Myocyte (in vitro differentiated cells): ENCODE results near the gene GLB1L2. TPM values are rescaled to one million over a fixed set of nuclear protein-coding genes. Genes with fewer than 3 reads are reported as not detected.

Experiments used
- DNase-seq: peaks from one replicate; pipeline ENCODE4 v3.0.0-alpha.2; 2012; ENCODE audit warnings: low read depth
- total RNA-seq: library from RNA; depleted of rRNA; stranded (reverse); fragments of >200 nt; gene quantifications from 2 replicates; pipeline ENCODE4 v1.2.3, GENCODE V29; 2014

GLB1L2 gene
- total RNA-seq, 1 donor from 2014 or later: not detected

- no peak for DNase-seq
Measured at GRCh38 chr11:134364261-134364660, 32.5 kb downstream of the GLB1L2 start.

DNA sequence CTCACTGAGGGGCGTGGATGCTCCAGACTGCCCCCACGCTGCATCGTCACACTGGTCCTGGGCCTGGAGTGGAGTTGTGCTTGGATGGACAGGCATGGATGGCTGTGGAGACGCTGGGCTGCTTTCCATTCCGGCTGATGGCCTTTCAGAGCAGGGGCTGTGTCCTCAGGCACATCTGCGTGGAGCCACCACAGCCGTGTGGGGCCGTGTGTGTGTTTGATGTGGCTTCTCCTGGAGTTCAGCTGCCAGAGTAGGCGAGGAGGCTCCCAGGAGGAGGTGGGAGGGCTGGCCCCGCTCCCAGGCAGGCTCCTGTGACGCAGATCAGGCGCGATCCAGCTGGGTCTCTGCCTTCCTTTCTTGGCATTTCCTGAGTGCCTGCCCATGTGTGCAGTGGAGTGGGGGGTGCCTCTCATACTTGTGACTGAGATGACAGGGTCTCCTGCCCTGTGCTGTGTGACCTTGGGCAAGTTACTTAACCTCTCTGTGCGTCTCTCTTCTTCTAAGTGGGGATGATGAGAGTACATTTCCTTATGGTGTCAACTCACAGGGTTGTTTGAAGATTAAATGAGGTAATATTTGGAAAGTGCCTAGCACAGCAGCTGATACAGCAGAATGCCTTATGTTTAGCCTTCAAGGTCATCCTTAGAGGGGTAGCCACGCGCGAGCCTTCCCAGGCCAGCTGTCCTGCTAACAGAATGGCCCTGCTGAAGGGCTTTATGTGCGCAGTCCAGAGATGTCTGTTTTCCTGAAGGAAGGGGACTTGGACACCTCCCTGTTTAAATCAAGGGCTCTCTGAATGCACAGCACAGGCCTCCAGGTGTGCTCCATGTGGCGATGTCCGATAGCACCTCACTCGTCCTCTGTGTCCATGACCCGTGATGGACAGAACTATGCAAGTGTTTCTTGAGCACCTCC is 33.5 kb downstream of the GLB1L2 start:
- DNase-seq: no peak

- DNase-seq: no peak
Measured at GRCh38 chr11:134366254-134366653, 34.5 kb downstream of the GLB1L2 start.

DNA sequence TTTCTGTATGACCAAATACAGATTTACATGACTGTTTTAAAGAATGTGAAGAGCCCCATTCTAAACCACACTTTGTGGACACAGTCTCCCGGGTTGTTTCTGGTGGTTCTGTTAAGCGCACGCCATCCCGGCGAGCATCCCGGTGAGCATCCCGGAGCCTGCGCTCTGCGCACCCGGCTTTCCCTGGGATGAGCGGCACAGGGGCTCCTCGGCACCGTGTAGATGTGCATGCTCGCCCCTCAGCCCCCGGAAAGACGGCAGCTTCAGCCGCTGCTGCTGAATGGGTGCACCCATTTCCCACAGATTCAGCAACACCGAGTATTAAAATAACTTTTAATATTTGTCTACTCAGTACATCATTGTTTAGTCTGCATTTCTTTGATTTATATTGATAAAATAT is 36.0 kb downstream of the GLB1L2 start:
- no peak for DNase-seq

- DNase-seq: no peak
Measured at GRCh38 chr11:134369656-134370525, 38.1 kb downstream of the GLB1L2 start.

GRCh38 chr11:134370526-134371435 is 39.0 kb downstream of the GLB1L2 start:
- DNase-seq: no peak

DNA sequence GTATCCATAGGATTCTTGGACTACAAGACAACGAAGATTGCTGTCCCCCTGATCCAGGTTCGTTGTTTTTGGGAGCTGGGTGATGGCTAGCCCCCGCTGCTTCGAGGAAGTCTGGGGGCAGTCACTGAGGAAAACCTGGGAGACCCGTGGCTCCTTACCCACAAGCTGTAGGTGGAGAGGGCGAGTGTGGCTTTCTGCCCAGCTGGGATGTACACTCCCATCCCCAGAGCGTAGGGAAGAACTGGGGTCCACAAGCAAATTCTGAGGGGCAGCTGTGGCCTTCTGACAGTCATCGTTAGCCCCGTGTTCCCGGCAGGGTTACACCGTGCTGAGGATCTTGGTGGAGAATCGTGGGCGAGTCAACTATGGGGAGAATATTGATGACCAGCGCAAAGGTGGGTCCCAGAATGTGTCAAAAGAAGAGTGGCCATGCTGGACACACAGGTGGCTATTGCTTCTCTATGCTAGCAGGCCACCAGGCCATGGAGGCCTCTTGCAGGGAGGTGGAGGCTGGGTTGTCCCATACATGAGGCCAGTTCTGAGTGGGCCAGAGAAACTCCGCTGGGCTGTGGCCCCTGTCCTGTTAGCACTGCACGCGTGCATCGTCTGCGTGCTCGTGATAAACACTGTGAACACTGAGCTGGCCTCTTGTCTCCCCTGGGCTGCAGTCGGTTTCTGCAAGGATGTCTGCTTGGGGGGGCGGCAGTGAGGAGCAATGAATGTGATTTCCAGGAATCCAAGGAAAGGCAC is 39.8 kb downstream of the GLB1L2 start:
- no peak for DNase-seq

DNA sequence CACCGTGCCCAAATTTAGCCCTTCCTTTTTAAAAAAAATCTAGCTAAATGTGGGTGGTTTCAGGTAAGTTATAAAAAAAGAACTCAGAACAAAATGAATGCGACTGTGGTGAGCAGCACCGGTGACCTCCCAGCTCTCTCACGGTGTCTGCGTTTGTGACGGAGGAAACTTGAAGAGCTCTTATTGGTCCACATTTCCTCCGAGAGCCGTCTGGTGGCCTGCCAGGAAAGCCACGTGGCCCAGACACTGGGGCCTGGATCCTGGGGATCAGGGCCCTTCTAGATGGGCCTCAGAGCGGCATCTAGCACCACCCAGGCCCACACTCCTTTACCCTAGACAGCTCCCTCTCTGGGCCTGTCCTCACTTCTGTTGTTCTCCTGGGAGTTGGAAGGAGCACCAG is 40.7 kb downstream of the GLB1L2 start:
- DNase-seq: no peak

DNA sequence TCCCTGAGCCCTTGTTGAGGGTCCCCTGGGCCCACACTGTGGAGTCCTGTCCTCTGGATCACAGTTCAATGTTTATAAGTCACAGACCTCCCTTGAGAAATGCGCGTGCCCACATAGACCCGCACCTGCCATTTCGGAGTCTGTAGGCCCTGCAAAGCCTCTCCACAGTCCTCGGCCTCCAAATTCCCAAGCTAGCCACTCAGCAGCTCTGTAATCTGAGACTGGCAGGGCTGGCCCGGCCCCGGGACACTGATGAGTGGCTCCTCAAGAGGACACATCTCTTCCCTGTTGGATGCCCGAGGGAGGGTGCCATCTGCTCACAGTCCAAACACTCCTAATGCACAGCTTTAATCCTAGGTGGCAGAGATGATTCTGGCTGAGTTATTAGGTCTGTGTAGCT is 41.2 kb downstream of the GLB1L2 start:
- no peak for DNase-seq

DNA sequence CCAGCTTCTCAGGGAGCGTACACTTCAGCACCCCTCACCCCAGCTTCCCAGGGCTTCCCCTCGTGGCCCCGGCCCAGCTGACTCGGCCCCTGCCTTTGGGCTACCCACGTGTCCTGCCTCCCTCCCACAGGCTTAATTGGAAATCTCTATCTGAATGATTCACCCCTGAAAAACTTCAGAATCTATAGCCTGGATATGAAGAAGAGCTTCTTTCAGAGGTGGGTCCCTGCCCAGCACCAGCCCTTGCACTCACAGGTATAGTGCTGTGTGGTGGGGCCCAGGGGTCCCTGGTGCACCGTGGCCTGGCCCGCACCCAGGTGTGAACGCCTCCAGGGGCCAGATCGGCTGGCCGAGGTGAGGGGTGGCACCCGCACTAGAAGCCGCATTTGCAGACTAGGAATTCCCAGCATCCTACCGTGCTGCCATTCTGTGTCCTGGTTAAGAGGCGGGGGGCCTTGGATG is 41.8 kb downstream of the GLB1L2 start:
- no peak for DNase-seq

DNA sequence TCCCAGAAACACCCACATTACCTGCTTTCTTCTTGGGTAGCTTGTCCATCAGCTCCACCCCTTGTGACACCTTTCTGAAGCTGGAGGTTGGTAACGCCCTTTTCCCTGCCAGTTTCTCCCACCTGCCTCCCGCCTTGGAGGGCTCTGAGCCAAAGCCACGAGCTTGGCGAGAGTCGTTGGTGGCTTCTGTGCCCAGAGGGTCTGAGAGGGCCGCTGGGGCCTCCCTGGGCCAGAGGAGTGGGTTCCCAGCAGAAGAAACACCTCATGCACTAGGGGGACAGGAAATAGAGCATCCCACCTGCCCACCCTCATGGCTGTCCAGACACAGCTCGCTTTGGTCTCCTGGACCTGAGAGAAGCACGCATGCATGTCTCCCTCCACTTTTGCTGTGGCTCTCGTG is 42.4 kb downstream of the GLB1L2 start:
- no peak for DNase-seq

- no peak for DNase-seq
Measured at GRCh38 chr11:134374891-134375550, 43.2 kb downstream of the GLB1L2 start.

DNA sequence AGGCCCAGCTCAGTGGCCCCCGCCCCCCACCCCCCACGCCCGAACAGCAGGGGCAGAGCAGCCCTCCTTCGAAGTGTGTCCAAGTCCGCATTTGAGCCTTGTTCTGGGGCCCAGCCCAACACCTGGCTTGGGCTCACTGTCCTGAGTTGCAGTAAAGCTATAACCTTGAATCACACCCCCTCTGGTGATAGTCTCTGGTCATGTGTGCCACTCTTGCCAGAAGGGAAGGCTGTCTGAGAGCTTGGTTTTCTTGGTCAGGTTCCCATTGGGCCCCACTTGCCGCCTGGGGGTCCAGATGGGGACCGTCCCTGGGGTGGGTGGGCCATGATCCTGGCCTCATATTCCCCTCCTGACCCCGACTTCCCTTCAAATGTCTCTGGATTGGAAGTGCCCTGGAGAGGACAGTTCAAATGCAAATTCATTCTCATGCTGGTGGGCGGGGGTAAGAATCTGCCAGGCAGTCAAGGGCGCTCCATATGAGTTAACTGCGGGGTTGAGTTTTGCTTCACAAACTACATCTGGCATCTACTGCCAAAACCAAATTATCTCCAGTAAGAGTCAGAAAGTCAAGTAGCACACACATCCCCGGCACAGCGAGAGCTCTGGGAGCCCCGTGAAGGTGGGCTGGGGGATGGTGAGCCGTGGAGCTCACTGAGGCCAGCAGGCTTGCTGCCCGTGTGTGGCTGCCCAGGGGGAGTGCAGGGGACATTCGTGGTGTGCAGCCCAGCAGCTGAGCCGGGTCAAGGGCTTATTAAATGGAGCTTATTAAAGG is 44.5 kb downstream of the GLB1L2 start:
- DNase-seq: no peak

DNA sequence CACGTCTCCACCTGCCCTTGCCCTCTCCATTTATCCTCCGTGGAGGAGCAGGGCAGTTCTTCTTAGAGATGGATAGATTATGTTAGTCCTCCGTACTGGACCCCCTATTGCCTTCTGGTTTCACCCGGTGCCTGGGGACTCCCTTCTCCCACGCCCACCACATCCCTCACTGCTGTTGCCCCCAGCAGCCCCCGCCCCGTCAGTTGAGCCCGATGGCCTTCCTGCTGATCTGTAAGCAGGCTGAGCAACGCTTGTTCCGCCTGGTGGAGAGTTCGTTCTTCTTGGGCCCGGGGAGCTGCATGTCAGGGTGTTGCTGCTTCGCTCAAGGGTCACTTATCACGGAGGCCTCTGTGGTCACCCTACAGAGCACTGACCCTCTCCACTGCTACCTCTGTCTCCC is 46.1 kb downstream of the GLB1L2 start:
- no peak for DNase-seq

DNA sequence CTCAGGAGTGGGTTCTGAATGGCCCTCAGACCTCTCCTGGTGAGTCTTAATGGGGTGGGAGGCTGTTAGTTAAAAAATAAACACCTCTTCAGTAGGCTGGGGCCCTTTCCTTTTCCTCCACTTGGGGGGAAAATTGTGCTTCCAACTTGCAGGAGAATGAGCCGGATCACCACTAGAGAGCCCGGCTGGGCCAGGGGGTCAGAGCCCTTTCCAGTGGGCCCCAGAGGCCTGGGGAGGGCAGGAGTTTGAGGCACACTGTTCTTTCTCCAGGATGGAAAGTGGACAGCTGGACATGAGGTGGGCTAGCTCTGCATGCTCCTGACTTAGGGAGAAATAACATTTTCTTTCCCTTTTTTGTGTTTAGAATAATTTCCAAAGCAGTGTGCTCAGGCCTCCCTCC is 47.5 kb downstream of the GLB1L2 start:
- no peak for DNase-seq

DNA sequence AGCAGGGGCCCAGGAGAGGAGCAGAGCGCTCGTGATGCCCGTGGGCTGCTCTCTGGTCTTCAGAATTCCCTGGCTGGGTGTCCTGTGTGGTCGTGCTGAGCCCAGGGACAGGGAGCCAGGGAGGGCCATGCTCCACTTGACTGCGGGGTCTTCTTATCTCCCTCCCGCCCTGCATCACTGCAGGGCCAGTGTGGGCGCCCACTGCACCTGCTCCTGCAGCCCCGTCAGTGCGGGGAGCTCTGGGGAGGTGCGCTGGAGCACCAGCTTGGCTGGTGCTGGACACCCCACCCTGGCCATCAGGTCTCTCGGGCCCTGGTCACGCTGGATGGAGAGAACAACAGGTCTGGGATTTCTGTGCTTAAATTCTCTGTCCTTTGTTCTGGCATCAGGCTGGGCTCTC is 48.4 kb downstream of the GLB1L2 start:
- no peak for DNase-seq

GRCh38 chr11:134380785-134381184 is 49.0 kb downstream of the GLB1L2 start:
- no peak for DNase-seq

DNA sequence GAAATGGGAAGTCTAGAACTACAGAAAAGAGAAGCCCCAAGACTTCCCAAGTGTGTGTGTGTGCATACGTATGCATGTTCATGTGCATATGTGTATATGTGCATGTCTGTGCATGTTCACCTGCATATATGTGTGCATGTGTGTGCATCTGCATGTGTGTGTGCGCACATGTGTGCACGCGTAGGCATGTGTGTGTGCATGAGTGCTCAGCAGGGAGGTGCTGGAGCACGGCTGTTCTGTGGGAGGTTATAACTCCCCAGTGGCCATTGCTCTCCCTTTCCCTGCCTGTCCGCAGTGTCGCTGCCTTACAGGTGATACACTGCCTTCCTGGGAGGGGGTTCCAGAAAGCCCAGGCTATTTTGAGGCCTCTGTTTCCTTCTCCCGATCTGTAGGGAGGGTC is 50.5 kb downstream of the GLB1L2 start:
- no peak for DNase-seq

GRCh38 chr11:134382830-134383229 is 51.0 kb downstream of the GLB1L2 start:
- no peak for DNase-seq
